Upper lobe of left lung (tissue), 6 donors: ENCODE data around the gene TEDC1. TPM values are rescaled to one million over a fixed set of nuclear protein-coding genes. Genes with fewer than 3 reads are reported as not detected.
A peak's percentile ranks its signal among the peaks of the same experiment; 100 is the strongest.

Source experiments
- ATAC-seq, 2 donors: fragments of 200-7000 bp; cut with Tn5 transposase; one replicate each; pipeline ENCODE4 v1.9.1; 2022; ENCODE audit warnings: mild to moderate bottlenecking in 2 of 2, moderate library complexity in 2 of 2; ENCODE audit not compliant: low FRiP score in 2 of 2
- DNase-seq, 2 donors: peaks; one replicate each; pipeline ENCODE4 v3.0.0-alpha.2; 2019 to 2020
- H3K27ac ChIP-seq, 4 donors: fragments of 200-600 bp; sonication (generic); one replicate each; pipeline ENCODE4 v1.5.1; 2016 to 2019
- H3K27me3 ChIP-seq, 4 donors: fragments of 200-600 bp; sonication (generic); one replicate each; pipeline ENCODE4 v1.5.1; 2017 to 2019
- H3K36me3 ChIP-seq, 4 donors: fragments of 200-600 bp; sonication (generic); one replicate each; pipeline ENCODE4 v1.5.1; 2016 to 2019
- H3K4me1 ChIP-seq, 4 donors: fragments of 200-600 bp; sonication (generic); one replicate each; pipeline ENCODE4 v1.5.1; 2018 to 2019
- H3K4me3 ChIP-seq, 4 donors: fragments of 200-600 bp; sonication (generic); one replicate each; pipeline ENCODE4 v1.5.1; 2017 to 2019; ENCODE audit warnings: mild to moderate bottlenecking in 2 of 4, moderate library complexity in 1 of 4
- H3K9me3 ChIP-seq, 4 donors: fragments of 200-600 bp; sonication (generic); one replicate each; pipeline ENCODE4 v1.5.1; 2018 to 2019
- CTCF ChIP-seq, 6 experiments: fragments of 450-650 bp in 4 of 6; fragments of 200-600 bp in 2 of 6; sonication (generic) in 2 of 6; IDR thresholded peaks; one replicate each; pipeline ENCODE4 v1.5.1; 2016 to 2019; ENCODE audit warnings: antibody characterized with exemption in 6 of 6
- EP300 ChIP-seq, 4 donors: sonication (generic); formaldehyde crosslinking; IDR thresholded peaks; one replicate each; pipeline ENCODE4 v1.5.1; 2017; ENCODE audit warnings: antibody characterized with exemption in 4 of 4, control low read depth in 2 of 4
- POLR2A ChIP-seq, 4 donors: fragments of 450-650 bp; IDR thresholded peaks; one replicate each; pipeline ENCODE4 v1.5.1; 2016 to 2017; ENCODE audit warnings: antibody characterized with exemption in 4 of 4, mild to moderate bottlenecking in 2 of 4
- POLR2AphosphoS5 ChIP-seq, 2 donors: sonication (generic); formaldehyde crosslinking; IDR thresholded peaks; one replicate each; pipeline ENCODE4 v1.5.1; 2017; ENCODE audit warnings: antibody characterized with exemption in 2 of 2
- WGBS, 2 donors: methylation state at CpG; one replicate each; pipeline ENCODE4 v1.1.5; 2017 to 2018; 5-methylcytosine and 5-hydroxymethylcytosine counted together
- total RNA-seq, 6 donors: library from RNA; depleted of rRNA in 4 of 6; stranded (reverse); fragments of >200 nt in 4 of 6; gene quantifications; one replicate each; pipeline versions ENCODE4 v1.1.0 to v1.2.1, GENCODE V29; 2016 to 2021
- donor health status: DM: no; HTN: no; CAD: no; lungs with moderate emphysema.
- donor health status: DM: no; HTN: yes; CAD: no; lungs with severe emphysema.

Gene TEDC1
- total RNA-seq, 6 donors from 2014 or later: 13.8 to 38.5 (median 17.4) TPM

- H3K27ac ChIP-seq: peak overlapping the region; percentile 88 to 98 (median 90)
- peaks cover 87 to 97% (median 92%) of the 10 kb centered on the region in 4 donors for H3K4me1 ChIP-seq
- peak in 4 of 6 experiments; percentile 31 to 63 (median 52) for TF ChIP-seq CTCF (IDR thresholded peaks at IDR 0.05)
- no peak for TF ChIP-seq EP300 (IDR thresholded peaks at IDR 0.05)
- no peak for TF ChIP-seq POLR2A (IDR thresholded peaks at IDR 0.05)
- H3K4me3 ChIP-seq: peak overlapping the region in 3 of 4 donors; percentile 47 to 69 (median 56)
- H3K36me3 ChIP-seq: no peaks in the 10 kb centered on the region
- DNase-seq: peak in 1 of 2 donors; percentile 87
- peaks cover 0 to 3% (median 0%) of the 10 kb centered on the region in 4 donors for H3K27me3 ChIP-seq
- WGBS, 2 donors: 8 to 32% methylated on average over 2 to 12 of the region's 12 CpGs
- no peaks in the 10 kb centered on the region for H3K9me3 ChIP-seq
- ATAC-seq: no peak
Observed at GRCh38 chr14:105485739-105486162, 5.3 kb upstream of the TEDC1 start.

GRCh38 chr14:105486163-105486973 is 4.7 kb upstream of the TEDC1 start, which contains the start of gene CRIP1:
Gene CRIP1 (plus strand): TSS chr14:105486886. CDS start chr14:105487260, 374 bp downstream.
- no peaks in the 10 kb centered on the region for H3K36me3 ChIP-seq
- TF ChIP-seq CTCF (IDR thresholded peaks at IDR 0.05): no peak
- TF ChIP-seq EP300 (IDR thresholded peaks at IDR 0.05): no peak
- TF ChIP-seq POLR2A (IDR thresholded peaks at IDR 0.05): no peak
- no peak for TF ChIP-seq POLR2AphosphoS5 (IDR thresholded peaks at IDR 0.05)
- no peaks in the 10 kb centered on the region for H3K9me3 ChIP-seq
- H3K27ac ChIP-seq: peak within 1 kb of the TSS; percentile 88 to 98 (median 90)
- ATAC-seq: no peak
- peak within 1 kb of the TSS; percentile 36 to 69 (median 52) for H3K4me3 ChIP-seq
- peaks cover 81 to 93% (median 87%) of the 10 kb centered on the region in 4 donors for H3K4me1 ChIP-seq
- peaks cover 0 to 3% (median 0%) of the 10 kb centered on the region in 4 donors for H3K27me3 ChIP-seq
- WGBS, 2 donors: 0 to 10% methylated on average over 3 to 27 of the region's 56 CpGs
- peak in 1 of 2 donors; percentile 88 for DNase-seq

GRCh38 chr14:105486974-105487448 is 4.0 kb upstream of the TEDC1 start:
- no peaks in the 10 kb centered on the region for H3K9me3 ChIP-seq
- ATAC-seq (peak in 1 of 2 donors; percentile 27), DNase-seq (peak in 1 of 2 donors; percentile 95)
- H3K27me3 ChIP-seq: peaks cover 0 to 3% (median 0%) of the 10 kb centered on the region in 4 donors
- no peaks in the 10 kb centered on the region for H3K36me3 ChIP-seq
- WGBS, 2 donors: 0 to 4% methylated on average over 6 to 21 of the region's 45 CpGs
- H3K4me3 ChIP-seq: peak overlapping the region; percentile 36 to 69 (median 52)
- TF ChIP-seq POLR2A (IDR thresholded peaks at IDR 0.05): peak in 1 of 4 donors; percentile 28
- no peak for TF ChIP-seq EP300 (IDR thresholded peaks at IDR 0.05)
- H3K4me1 ChIP-seq: peaks cover 83 to 93% (median 87%) of the 10 kb centered on the region in 4 donors
- H3K27ac ChIP-seq: peak overlapping the region; percentile 88 to 98 (median 90)

GRCh38 chr14:105487449-105487985 is 3.5 kb upstream of the TEDC1 start:
- 0% methylated on average over 2 of the region's 48 CpGs; no CpG with 5 or more reads in 1 of the 2 donors for WGBS, 2 donors
- no peaks in the 10 kb centered on the region for H3K9me3 ChIP-seq
- peak overlapping the region; percentile 36 to 69 (median 52) for H3K4me3 ChIP-seq
- H3K4me1 ChIP-seq: peaks cover 78 to 90% (median 82%) of the 10 kb centered on the region in 4 donors
- ATAC-seq: peak in 1 of 2 donors; percentile 0
- TF ChIP-seq POLR2AphosphoS5 (IDR thresholded peaks at IDR 0.05): peak; percentile 24 to 68
- TF ChIP-seq CTCF (IDR thresholded peaks at IDR 0.05): no peak
- no peak for TF ChIP-seq EP300 (IDR thresholded peaks at IDR 0.05)
- peak in 2 of 4 donors; percentile 55 to 61 for TF ChIP-seq POLR2A (IDR thresholded peaks at IDR 0.05)
- no peaks in the 10 kb centered on the region for H3K36me3 ChIP-seq
- peak; percentile 70 to 94 for DNase-seq
- peak overlapping the region; percentile 88 to 98 (median 90) for H3K27ac ChIP-seq
- peaks cover 0 to 3% (median 0%) of the 10 kb centered on the region in 4 donors for H3K27me3 ChIP-seq
